OCI-LY1 (cell line): ENCODE data around the gene KLK5.

Experiments used
- CTCF ChIP-seq: fragments of 200-600 bp; sonication (generic), shearing (Covaris generic); IDR thresholded peaks from 2 replicates; pipeline ENCODE4 v1.5.1; 2017; ENCODE audit warnings: mild to moderate bottlenecking, antibody characterized with exemption, low read length, moderate library complexity, mixed read lengths
- EZH2 ChIP-seq: fragments of 200-600 bp; sonication (generic), shearing (Covaris generic); IDR thresholded peaks from 2 replicates; pipeline ENCODE4 v1.8.0; 2017; ENCODE audit warnings: borderline replicate concordance, mixed run types, mild to moderate bottlenecking, antibody characterized with exemption, low read length, moderate library complexity, mixed read lengths

GRCh38 chr19:50977626-50978025 is 24.8 kb upstream of the KLK5 start:
- no peak for TF ChIP-seq CTCF
- no peak for TF ChIP-seq EZH2
